Cardiac septum (tissue), 1 donor: ENCODE data around the gene SLC12A9. TPM values are rescaled to one million over a fixed set of nuclear protein-coding genes. Genes with fewer than 3 reads are reported as not detected.

Experiments
- DNase-seq: peaks from one replicate; pipeline ENCODE4 v3.0.0-alpha.2; 2020; ENCODE audit warnings: low spot score
- intact Hi-C: fragments of 100-400 bp; cut with DNase I; formaldehyde crosslinking; loops from one replicate; pipeline ENCODE4 v1.14.0; 2022
- total RNA-seq: library from RNA; stranded (reverse); fragmentation: NEBNext Ultra II Directional; extraction: Animal tissue kit (Norgen Biotek cat#: 25700); gene quantifications from one replicate; pipeline ENCODE4 v1.2.1, GENCODE V29; 2021
- donor health status: DM: no; HTN: no; CAD: no.

SLC12A9 gene
- total RNA-seq, 1 donor from 2014 or later, result 6.9 TPM

- no peak for DNase-seq
- intact Hi-C loops, result no loop called here
Observed at GRCh38 chr7:100823534-100823933, 29.0 kb upstream of the SLC12A9 start.

- DNase-seq, result no peak
Observed at GRCh38 chr7:100824499-100825214, 27.9 kb upstream of the SLC12A9 start.

GRCh38 chr7:100825215-100825671, 27.3 kb upstream of the SLC12A9 start:
- intact Hi-C loops, result loop anchor here (2.0 kb wide), 1 partner anchor 14 kb away; no protein-coding TSS in a partner anchor
- no peak for DNase-seq

More at GRCh38 chr7:100824499-100825214, 27.9 kb upstream of the SLC12A9 start:
- intact Hi-C loops, result loop anchor here (2.0 kb wide), 1 partner anchor 14 kb away; no protein-coding TSS in a partner anchor

- no peak for DNase-seq
- intact Hi-C loops, result loop anchor here (2.0 kb wide), 1 partner anchor 13 kb away; no protein-coding TSS in a partner anchor
Observed at GRCh38 chr7:100825751-100826513, 26.6 kb upstream of the SLC12A9 start.

GRCh38 chr7:100826514-100827329, 25.8 kb upstream of the SLC12A9 start:
- no peak for DNase-seq
- intact Hi-C loops, result no loop called here

- DNase-seq, result peak; percentile 88
- intact Hi-C loops, result no loop called here
Observed at GRCh38 chr7:100827330-100828226, 24.9 kb upstream of the SLC12A9 start, which contains the start of gene EPHB4. TSS of gene EPHB4 (minus strand) at chr7:100827523. CDS start at chr7:100827030, 493 bp downstream.

- DNase-seq, result no peak
- intact Hi-C loops, result no loop called here
Observed at GRCh38 chr7:100829150-100829716, 23.3 kb upstream of the SLC12A9 start.

GRCh38 chr7:100830396-100830795, 22.1 kb upstream of the SLC12A9 start:
- intact Hi-C loops, result no loop called here
- DNase-seq, result no peak

- no peak for DNase-seq
- intact Hi-C loops, result no loop called here
Observed at GRCh38 chr7:100832281-100832633, 20.3 kb upstream of the SLC12A9 start.

- no peak for DNase-seq
- intact Hi-C loops, result loop anchor here (5.0 kb wide), 1 partner anchor 34 kb away; no protein-coding TSS in a partner anchor
Observed at GRCh38 chr7:100835903-100836811, 16.4 kb upstream of the SLC12A9 start.

GRCh38 chr7:100836812-100837098, 15.8 kb upstream of the SLC12A9 start:
- DNase-seq, result no peak
- intact Hi-C loops, result loop anchor here (5.0 kb wide), 1 partner anchor 34 kb away; no protein-coding TSS in a partner anchor

- DNase-seq, result peak; percentile 96
- intact Hi-C loops, result loop anchor here (5.0 kb wide), 1 partner anchor 35 kb away; no protein-coding TSS in a partner anchor
Observed at GRCh38 chr7:100837099-100837836, 15.2 kb upstream of the SLC12A9 start.

GRCh38 chr7:100839361-100839760, 13.2 kb upstream of the SLC12A9 start:
- DNase-seq, result no peak
- intact Hi-C loops, result loop anchor here (2.0 to 5.0 kb wide), 3 partner anchors 15 to 37 kb away; partner anchors contain the start of gene TRIP6

GRCh38 chr7:100840470-100841100, 11.9 kb upstream of the SLC12A9 start:
- no peak for DNase-seq
- intact Hi-C loops, result no loop called here

- intact Hi-C loops, result no loop called here
- DNase-seq, result no peak
Observed at GRCh38 chr7:100847360-100847759, 5.2 kb upstream of the SLC12A9 start.
